HG03064 (cell line): ENCODE results near the gene DMC1.
"Not testable (repeated sequence)": the region's sequence is repeated elsewhere in the genome, so short reads cannot be mapped to it uniquely, and the experiment has no call there.

ENCODE experiments used
- ATAC-seq: cut with Tn5 transposase; IDR thresholded peaks from one replicate; pipeline ENCODE4 v1.9.1; 2021; ENCODE audit warnings: low read depth; ENCODE audit not compliant: unreplicated experiment

The DMC1 gene

GRCh38 chr22:38474003-38474607 is 95.9 kb downstream of the DMC1 start:
- no peak for ATAC-seq

DNA sequence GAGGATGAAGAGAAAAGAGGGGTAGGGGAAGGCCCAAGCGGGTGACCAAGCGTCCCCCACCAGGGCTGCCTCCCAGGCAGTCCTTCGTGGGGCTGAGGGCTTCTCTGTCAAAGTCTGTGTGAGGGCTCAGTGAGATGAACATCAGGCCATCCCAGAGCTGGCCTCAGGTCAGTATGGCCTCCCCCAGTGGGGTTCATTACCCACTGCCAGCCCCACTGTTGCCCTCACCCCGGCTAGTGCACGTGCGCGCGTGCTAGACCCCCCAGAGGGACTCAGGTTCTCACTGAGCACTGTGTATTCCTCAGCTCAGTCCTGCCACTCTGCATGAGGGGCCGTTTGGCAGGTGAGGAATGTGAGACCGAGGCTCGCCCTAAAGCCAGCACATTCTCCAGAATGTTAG is 98.7 kb downstream of the DMC1 start:
- ATAC-seq, result no peak

DNA sequence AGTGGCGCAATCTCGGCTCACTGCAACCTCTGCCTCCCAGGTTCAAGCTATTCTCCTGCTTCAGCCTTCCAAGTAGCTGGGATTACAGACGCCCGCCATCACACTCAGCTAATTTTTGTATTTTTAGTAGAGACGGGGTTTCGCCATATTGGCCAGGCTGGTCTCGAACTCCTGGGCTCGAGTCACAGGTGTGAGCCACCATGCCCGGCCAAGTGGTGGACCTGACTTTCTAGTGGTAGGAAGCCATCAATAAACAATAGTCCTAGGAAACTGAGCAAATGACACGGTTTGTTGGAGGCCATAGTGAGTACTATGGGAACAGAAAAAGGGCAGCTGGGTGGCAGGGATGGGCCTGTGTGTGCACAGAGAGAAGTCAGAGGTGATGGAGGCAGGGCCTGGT is 99.8 kb downstream of the DMC1 start:
- not testable (repeated sequence) for ATAC-seq

DNA sequence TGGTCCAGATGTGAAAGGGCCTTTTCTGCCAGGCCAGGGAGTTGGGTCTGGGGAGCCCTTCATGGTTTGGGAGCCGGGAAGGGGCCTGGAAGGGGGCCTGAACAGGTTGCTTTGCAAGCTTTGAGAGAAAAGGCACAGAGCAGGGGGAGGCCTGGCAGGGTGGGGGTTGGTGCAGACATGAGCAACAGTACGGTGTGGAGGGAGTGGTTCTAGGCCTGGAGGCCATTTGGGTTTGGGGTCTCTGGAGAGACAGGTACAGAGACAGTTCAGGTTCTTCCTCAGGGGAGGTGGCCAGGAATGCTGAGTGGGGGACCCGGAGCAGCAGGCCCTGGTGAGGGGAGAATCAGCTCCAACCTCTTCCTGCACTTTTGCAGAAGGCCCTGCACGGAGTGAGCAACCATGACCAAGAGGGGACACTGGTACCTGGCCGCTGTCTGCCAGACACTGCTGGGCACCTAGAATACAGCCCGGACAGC is 100.6 kb downstream of the DMC1 start:
- no peak for ATAC-seq
